Measurements from ENCODE around the gene C8A.

GRCh38 chr1:56821462-56821797 lies 33.2 kb upstream of the C8A start:
- TF ChIP-seq POLR2A (IDR thresholded peaks at IDR 0.05; ENCODE audit: low read length) = no peak
- no peak for TF ChIP-seq GATA1 (IDR thresholded peaks at IDR 0.05; ENCODE audit: low read depth, low read length)

All from erythroblast (primary cell).